Adrenal gland (tissue), 5 donors: ENCODE data around the gene NFS1.

Experiments
- CTCF ChIP-seq, 6 experiments: fragments of 450-650 bp in 4 of 6; fragments of 200-600 bp in 2 of 6; sonication (generic) in 1 of 6; IDR thresholded peaks; 1 replicate in 5 of 6; 2 replicates in 1 of 6; pipeline versions ENCODE4 v1.5.1 to v1.8.0; 2016 to 2021; ENCODE audit warnings: antibody characterized with exemption in 6 of 6, mild to moderate bottlenecking in 2 of 6, moderate library complexity in 1 of 6
- POLR2A ChIP-seq, 2 donors: fragments of 450-650 bp; IDR thresholded peaks; one replicate each; pipeline ENCODE4 v1.6.1; 2017; ENCODE audit warnings: antibody characterized with exemption in 2 of 2, mild to moderate bottlenecking in 2 of 2, moderate library complexity in 1 of 2
- donor health status: DM: no; HTN: no; CAD: no.

DNA sequence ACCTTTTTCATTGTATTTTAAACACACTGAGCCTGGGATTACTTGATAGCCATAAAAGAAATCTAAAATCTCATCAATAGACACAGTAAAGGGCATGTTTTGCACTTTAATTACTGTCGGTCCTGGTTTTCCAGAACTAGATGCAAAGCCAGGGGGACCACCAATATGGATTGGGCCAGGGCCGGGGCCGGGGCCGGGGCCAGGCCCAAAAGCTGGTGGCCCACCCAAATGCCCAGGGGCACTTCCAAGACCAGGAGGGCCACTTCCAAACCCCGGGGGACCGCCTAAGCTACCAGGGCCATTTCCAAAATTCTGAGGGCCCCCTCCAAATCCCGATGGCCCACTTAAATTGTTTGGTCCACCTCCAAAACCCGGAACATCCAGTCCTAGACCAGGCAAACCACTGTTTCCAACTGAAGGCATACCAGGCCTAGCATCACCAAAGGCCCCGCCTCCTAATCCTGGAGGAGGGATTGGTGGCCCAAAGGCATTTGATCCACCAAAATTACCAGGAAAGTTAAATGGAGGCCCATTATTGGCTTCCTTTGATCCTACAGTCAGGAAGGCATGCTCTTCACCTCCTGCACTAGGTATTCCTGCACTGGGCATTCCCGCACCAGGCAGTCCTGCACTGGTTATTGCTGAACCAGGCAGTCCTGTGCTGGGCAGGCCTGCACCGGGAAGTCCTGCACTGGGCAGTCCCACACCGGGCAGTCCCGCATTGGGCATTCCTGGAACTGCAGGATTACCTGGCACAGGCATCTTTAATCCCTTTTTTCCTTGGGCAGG, 46.3 kb downstream of the NFS1 start:
- TF ChIP-seq POLR2A (IDR thresholded peaks at IDR 0.05) (no peak), CTCF (IDR thresholded peaks at IDR 0.05) (no peak)
